ENCODE results near the gene ZBTB7C. TPM values are rescaled to one million over a fixed set of nuclear protein-coding genes. Genes with fewer than 3 reads are reported as not detected.

The ZBTB7C gene
- polyA plus RNA-seq, 2 of the 4 experiments (the other 2 are of a cell fraction) = 0.10 to 0.12 TPM

DNA sequence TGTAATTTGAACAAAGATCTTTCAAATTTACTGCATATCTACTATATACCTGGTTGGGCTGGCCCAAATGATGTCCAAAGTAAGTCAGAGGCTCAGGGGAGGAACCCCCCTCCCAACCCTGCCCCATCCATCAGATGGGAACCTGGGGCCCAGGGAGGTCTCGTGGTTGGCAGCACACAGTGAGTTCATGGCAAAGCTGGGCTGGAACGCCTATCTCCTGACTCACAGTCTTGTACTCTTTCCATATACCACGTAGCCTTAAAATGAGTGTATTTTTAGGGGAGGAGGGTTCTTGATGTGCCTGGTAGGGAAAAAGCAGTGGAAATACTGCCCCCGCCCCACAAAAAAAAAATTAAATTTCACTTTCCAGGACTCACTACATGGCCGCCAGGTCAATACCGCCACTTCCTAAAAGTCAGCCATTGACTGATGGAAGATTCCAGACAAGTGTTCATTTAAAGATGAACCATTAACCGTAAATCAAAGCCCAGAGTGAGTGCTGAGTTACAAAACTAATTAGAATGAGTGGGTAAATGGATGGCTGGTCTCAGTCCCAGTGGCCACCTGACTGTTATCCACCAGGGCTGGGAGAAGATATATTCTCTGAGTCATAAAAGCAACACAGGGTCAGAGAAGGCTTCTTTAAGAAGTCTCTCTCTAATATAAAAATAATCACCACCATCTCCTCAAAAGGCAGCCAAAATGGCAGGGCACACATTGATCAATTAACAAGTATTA is 80.5 kb downstream of the ZBTB7C start:
- Histone ChIP-seq H3K9me3 (no peaks in the 10 kb centered on the region), H3K4me1 (peaks cover 26% of the 10 kb centered on the region; the same call in 2 of the 3 replicates), H3K4me2 (peak overlapping the region; percentile 28; the same call in 1 of the 3 replicates), H3K27ac (peak overlapping the region in 1 of 2 experiments; percentile 65; a peak in 1 of 6 replicates), H3K4me3 (no peak overlapping the region)
- FAIRE-seq (no peak), ATAC-seq (no peak), DNase-seq (ENCODE audit: low read depth in 1 of 2, low spot score in 1 of 2) (peak in 1 of 2 experiments; percentile 11)
- ChIA-PET POLR2A (no interaction called here), CTCF (no interaction called here)
- TF ChIP-seq RARB (CRISPR knock-in tag; IDR thresholded peaks at IDR 0.05) (no peak), FOXS1 (CRISPR knock-in tag; IDR thresholded peaks at IDR 0.05) (no peak), NPAS2 (CRISPR knock-in tag; IDR thresholded peaks at IDR 0.05; ENCODE audit: borderline replicate concordance) (no peak), ESRRA (IDR thresholded peaks at IDR 0.05; ENCODE audit: borderline replicate concordance, low read length) (no peak), HOXB13 (CRISPR knock-in tag; IDR thresholded peaks at IDR 0.05; ENCODE audit: low read depth) (no peak), MAZ (IDR thresholded peaks at IDR 0.05; ENCODE audit: borderline replicate concordance, low read depth, low read length) (no peak), RCOR1 (IDR thresholded peaks at IDR 0.05; ENCODE audit: low read depth, low read length) (no peak), CBX2 (IDR thresholded peaks at IDR 0.05; ENCODE audit: borderline replicate concordance, low read depth) (no peak), SREBF2 (IDR thresholded peaks at IDR 0.05) (no peak), E2F6 (IDR thresholded peaks at IDR 0.05; ENCODE audit: borderline replicate concordance, low read depth) (no peak), CBX8 (IDR thresholded peaks at IDR 0.05) (no peak), JUNB (IDR thresholded peaks at IDR 0.05) (no peak), CHD4 (IDR thresholded peaks at IDR 0.05; ENCODE audit: borderline replicate concordance) (no peak), POLR2A (IDR thresholded peaks at IDR 0.05; ENCODE audit: low read length) (no peak), HEYL (CRISPR knock-in tag; IDR thresholded peaks at IDR 0.05) (no peak), EHMT2 (IDR thresholded peaks at IDR 0.05; ENCODE audit: low read depth) (no peak), ZC3H11A (IDR thresholded peaks at IDR 0.05) (no peak), MAFK (IDR thresholded peaks at IDR 0.05; ENCODE audit: partially characterized antibody) (no peak), KDM1A (IDR thresholded peaks at IDR 0.05; ENCODE audit: low read depth) (no peak)
- TF ChIP-seq, protein P1, sequence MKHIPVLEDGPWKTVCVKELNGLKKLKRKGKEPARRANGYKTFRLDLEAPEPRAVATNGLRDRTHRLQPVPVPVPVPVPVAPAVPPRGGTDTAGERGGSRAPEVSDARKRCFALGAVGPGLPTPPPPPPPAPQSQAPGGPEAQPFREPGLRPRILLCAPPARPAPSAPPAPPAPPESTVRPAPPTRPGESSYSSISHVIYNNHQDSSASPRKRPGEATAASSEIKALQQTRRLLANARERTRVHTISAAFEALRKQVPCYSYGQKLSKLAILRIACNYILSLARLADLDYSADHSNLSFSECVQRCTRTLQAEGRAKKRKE (CRISPR knock-in tag; IDR thresholded peaks at IDR 0.05; ENCODE audit: low read depth) = no peak
- WGBS (ENCODE audit: missing lambda C conversion rate) = 73% methylated on average over 6 of the region's 7 CpGs

- FAIRE-seq (no peak), ATAC-seq (peak; percentile 72 to 77; a peak in 5 of 6 replicates), DNase-seq (ENCODE audit: low read depth in 1 of 2, low spot score in 1 of 2) (no peak)
- no peak overlapping the region for H3K4me3 ChIP-seq
- peak overlapping the region in 1 of 2 experiments; percentile 66; a peak in 3 of 6 replicates for H3K27ac ChIP-seq
- no peak overlapping the region for H3K4me2 ChIP-seq
- ChIA-PET POLR2A (no interaction called here), CTCF (interaction anchor here (0.7 kb wide), 1 partner anchor 280 kb away, joined by 3 read pairs; no protein-coding TSS in a partner anchor)
- TF ChIP-seq CBX2 (IDR thresholded peaks at IDR 0.05; ENCODE audit: borderline replicate concordance, low read depth) (no peak), NPAS2 (CRISPR knock-in tag; IDR thresholded peaks at IDR 0.05; ENCODE audit: borderline replicate concordance) (no peak), KDM5A (IDR thresholded peaks at IDR 0.05) (no peak), RNF2 (IDR thresholded peaks at IDR 0.05; ENCODE audit: borderline replicate concordance, low read depth) (no peak), FOSL2 (IDR thresholded peaks at IDR 0.05) (no peak), FOSL2 (CRISPR knock-in tag; IDR thresholded peaks at IDR 0.05) (0 out of 2 replicates have a peak, but pooled peaks have one; percentile 5), PHF8 (IDR thresholded peaks at IDR 0.05; ENCODE audit: borderline replicate concordance, low read depth) (no peak), EHMT2 (IDR thresholded peaks at IDR 0.05; ENCODE audit: low read depth) (no peak), PBX3 (IDR thresholded peaks at IDR 0.05) (no peak)
- 60% methylated on average over 11 of the region's 11 CpGs for WGBS (ENCODE audit: missing lambda C conversion rate)
- peaks cover 26% of the 10 kb centered on the region; the same call in 2 of the 3 replicates for H3K4me1 ChIP-seq
- no peaks in the 10 kb centered on the region for H3K9me3 ChIP-seq
Observed at GRCh38 chr18:48326901-48327675, 82.1 kb downstream of the ZBTB7C start.

All from A549 (cell line).